GM19397 (cell line): Measurements from ENCODE around the gene RIPOR2.

Experiments used
- ATAC-seq: cut with Tn5 transposase; IDR thresholded peaks from one replicate; pipeline ENCODE4 v1.9.1; 2021; ENCODE audit warnings: mild to moderate bottlenecking, moderate library complexity; ENCODE audit not compliant: unreplicated experiment

Gene RIPOR2, protein sequence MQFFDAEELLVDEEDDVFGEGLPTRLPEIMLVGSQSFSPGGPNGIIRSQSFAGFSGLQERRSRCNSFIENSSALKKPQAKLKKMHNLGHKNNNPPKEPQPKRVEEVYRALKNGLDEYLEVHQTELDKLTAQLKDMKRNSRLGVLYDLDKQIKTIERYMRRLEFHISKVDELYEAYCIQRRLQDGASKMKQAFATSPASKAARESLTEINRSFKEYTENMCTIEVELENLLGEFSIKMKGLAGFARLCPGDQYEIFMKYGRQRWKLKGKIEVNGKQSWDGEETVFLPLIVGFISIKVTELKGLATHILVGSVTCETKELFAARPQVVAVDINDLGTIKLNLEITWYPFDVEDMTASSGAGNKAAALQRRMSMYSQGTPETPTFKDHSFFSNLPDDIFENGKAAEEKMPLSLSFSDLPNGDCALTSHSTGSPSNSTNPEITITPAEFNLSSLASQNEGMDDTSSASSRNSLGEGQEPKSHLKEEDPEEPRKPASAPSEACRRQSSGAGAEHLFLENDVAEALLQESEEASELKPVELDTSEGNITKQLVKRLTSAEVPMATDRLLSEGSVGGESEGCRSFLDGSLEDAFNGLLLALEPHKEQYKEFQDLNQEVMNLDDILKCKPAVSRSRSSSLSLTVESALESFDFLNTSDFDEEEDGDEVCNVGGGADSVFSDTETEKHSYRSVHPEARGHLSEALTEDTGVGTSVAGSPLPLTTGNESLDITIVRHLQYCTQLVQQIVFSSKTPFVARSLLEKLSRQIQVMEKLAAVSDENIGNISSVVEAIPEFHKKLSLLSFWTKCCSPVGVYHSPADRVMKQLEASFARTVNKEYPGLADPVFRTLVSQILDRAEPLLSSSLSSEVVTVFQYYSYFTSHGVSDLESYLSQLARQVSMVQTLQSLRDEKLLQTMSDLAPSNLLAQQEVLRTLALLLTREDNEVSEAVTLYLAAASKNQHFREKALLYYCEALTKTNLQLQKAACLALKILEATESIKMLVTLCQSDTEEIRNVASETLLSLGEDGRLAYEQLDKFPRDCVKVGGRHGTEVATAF

DNA sequence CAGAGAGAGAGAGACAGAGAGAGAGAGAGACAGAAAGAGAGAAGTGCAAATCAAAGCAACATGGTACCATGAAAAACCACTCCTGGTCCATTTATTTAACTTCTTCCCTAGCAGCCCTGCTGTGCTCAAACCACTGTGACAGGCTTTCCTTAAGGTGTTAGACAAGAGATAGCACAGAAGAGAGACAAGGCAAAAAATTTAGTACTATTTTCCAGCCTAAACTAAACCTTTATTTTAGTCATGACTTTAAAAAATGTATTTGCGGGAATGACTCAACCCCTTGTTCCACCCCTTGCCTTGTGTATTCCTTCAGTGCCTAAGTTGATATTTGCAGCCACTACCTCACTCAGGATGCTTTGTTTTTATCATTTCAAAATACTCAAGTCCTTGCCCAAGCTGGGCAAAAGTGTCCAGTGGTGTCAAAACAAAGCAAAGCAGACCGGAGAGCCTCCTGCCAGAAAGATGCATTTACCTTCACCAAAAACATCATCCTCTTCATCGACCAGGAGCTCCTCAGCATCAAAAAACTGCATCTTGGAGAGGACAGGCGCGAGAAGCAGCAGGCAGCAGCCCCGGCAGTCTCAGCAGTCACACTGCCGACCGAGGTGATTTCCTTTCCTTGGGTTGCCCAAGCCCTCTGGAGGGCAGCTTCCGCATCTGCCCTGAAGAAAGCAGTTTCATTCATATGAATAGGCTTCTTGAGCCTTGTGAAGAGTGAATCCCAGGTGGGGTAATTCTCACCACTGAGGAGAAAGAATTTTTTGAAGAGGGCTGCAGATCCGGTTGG is at the start of gene RIPOR2:
RIPOR2 (minus strand) TSS at position 595 of the 787 bp plus-strand sequence; CDS start at position 533, 62 bp downstream.
- peak; percentile 41 for ATAC-seq

DNA sequence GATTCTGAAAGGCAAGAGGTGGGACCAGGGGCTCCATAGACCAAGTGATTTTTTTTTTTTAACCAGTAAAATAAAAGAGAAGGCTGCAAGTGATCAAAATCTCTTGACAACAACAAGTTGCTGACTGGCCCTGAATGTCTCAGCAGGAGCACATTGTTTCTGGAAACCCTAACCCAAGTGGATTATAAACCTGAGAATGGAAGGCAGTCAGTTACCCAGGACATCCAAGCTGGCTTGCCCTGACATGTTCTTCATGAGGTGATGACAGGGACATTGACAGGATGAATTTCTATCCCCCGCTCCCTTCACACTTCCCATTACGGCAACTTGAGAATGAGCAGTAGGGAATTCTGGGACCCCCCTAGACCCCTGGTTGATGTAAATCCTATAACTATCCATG is 49.6 kb upstream of the RIPOR2 start:
- ATAC-seq, result no peak

DNA sequence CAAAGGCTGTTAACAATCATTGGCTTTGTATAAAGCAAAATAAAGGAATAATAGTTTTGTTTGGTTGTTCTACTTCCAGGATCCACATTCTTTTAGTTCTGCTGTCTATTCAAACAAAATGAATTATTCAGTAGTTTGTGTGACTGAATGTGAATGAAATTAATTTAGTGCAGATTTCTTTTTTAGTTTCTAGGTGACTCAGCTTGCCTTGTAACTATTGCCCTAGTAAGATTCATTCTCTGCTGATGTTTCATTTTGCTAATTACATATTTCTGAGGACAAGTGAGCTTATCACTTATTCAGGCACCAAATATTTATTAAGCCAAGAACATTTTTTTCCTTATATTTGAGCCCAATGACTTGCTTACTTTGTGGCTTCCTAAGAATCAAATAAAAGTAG is 46.5 kb upstream of the RIPOR2 start:
- no peak for ATAC-seq

DNA sequence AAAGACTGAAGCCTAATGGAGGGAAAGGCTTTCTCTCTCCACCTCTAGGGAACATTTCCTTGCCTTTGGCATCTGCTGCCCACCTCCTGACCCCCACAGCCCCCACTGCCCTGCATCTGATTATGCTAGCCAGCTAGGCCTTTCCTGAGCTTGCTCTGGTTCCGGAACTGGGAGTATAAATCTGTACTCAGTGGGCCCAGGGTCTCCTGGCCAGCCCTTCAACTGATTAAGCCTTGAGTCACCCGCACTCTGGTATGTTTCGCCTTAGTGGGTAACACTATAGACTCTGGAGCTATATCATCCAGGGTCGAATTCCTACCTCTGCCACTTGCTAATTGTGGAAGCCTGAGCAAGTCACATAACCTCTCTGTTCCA is 45.6 kb upstream of the RIPOR2 start:
- no peak for ATAC-seq

DNA sequence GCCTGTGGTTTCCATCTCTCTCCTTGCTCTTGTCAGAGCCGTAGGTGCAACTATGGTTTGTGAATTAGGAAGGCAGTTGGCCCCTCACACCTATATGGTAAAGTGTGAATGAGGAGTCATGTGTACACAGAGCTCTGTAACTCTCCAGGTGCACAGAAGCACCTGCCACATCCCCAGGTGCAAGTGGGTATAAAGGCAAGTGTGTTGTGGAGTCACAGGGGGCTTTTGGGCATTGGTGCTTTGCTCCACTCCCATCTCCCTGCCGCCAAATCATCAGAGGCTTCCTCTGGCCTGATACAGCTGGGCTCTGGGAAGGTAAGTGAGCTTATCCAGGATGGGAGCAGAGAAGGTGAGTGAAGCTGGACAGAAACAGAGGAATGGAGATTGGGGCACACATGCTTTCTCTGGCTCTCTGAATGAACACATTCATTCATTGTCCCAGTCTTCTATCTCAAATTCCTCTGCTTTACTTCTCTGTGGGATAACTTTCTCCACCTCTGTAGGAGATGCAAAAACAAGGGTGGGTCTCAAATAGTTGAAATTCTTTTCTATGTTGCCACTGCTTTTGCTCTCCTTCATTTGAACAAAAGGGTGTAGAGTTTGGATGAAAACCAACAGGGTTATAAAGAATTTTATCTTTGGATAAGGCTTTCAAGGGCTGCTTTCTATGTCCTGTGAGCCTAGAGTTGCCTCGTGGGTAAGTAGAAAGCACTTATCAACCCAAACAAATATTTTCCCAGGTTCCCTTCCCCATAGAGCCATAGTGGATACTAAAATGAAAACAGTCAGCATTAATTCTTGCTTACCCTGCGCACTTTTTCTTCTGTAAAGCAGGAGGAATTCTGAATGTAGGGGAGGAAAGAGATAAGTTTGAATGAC is 45.0 kb upstream of the RIPOR2 start:
- ATAC-seq, result no peak

DNA sequence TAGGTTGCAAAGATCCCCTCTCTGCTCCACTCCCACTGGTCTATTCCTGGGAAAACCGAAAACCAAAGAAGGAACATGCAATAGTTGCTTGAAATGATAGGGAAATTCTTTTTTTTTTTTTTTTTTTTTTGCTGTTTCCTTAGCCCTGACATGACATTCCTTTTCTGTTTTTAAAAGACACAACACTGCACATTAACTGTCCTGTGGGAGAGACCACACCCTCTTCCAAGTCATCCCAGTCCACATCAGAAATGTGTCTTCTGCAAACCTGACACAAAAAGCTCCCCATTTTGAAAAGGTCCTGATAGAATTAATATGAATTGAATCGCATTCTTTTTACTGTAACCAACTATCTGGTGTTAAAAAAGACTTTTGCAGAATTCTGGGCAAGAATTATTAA is 43.4 kb upstream of the RIPOR2 start:
- ATAC-seq, result no peak

DNA sequence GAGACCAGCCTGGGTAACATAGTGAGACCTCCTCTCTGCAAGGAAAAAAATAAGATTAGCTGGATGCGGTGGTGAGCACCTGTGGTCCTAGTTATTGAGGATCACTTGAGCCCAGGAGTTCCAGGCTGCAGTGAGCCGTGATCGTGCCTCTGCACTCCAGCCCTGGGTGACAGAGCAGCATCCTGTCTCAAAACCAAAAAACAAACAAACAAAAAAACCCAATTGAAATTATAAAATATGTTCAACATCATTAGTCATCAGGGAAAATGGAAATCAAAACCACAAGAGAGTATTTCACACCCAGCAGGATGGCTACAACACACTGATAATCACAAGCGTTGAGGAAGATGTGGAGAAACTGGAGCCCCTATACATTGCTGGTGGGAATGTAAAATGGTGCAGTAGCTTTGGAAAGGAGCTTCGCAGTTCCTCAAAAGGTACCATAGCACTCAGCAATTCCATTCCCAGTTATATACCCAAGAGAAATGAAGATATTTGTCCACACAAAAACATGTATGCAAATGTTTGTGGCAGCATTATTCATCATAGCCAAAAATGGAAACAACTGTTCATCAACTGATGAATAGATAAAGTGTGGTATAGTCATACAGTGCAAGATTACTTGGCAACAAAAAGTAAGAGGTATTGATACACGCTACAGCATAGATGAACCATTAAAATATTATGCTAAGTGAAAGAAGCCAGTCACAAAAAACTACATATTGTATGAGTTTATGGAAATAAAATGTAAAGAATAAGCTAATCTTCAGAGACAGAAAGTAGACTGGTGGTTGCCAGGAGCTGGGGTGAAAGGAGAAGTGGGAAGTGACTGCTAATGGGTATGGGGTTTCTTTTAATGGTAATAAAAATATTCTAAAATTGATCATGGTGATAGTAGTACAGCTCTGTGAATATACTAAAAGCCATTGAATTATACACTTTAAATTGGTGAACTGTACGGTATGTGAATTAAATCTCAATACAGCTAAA is 38.7 kb upstream of the RIPOR2 start:
- no peak for ATAC-seq

DNA sequence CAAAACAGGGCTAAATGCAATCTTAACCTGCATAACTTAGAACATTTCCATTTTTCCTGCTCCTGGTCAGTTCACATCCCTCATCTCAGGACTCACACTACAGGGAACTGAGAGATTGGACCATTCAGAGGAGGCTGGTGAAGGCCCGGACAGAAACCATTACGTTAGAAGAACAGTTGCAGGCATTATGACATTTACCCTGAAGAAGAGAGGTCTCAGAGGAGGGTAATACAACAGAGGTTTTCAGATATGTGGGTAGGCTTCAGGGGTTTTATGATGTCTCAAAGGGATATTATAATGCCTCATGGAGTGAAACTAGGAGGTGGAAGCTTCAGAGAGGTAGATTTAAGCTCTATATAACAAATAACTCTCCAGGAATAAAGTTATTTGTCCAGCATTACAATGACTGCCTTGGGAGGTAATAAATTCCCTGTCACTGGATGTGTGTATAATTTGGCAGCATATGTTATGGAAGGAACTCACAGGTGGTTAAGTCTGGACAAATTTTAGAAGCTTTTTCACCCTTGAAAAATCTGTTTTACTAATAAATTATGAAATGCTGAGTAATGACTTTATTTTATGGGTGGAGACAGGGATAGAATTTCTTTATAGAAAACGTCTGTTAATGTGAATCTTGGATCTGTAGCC is 36.7 kb upstream of the RIPOR2 start:
- no peak for ATAC-seq

DNA sequence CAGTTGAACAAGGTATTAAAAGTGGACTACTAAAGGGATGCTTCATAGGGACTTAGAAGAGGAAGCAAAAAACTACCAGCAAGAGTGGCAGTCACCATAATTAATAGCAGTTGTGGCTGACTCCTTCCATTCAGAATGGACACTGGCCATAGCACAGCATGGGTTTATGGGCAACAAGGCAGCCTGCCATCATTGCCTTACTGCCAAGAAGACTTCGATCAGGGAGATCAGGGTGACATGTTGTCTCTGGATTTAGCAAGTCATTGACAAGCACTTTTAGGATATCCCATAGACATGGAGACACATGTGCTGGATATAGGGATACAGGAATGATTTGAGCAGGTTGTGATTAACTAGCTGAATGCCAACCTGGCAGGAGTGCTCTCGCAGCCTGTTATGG is 35.3 kb upstream of the RIPOR2 start:
- no peak for ATAC-seq

DNA sequence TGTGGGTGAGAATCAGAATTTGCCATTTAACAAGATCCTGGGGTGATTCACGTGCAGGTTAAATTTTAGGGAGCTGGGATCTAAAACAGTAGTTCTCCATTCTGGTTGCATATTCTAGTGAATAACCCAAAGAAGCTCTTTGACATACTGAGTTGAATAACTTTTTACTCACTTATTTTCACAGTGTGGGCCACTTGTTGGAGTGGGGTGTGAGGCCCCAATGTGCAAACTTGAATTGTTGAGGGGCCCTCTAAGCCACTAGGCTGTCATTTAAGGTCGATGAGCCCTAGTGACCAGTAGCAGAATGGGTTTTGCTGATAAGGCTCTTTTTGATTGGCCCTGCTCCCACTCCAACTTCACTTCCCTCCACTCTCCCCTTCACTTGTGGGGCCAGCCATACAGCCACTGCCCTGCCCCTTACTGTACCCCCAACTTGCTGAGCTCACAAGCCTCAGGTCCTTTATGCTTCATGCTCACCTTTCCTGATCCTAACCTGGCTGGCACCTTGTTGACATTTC is 33.6 kb upstream of the RIPOR2 start:
- no peak for ATAC-seq

DNA sequence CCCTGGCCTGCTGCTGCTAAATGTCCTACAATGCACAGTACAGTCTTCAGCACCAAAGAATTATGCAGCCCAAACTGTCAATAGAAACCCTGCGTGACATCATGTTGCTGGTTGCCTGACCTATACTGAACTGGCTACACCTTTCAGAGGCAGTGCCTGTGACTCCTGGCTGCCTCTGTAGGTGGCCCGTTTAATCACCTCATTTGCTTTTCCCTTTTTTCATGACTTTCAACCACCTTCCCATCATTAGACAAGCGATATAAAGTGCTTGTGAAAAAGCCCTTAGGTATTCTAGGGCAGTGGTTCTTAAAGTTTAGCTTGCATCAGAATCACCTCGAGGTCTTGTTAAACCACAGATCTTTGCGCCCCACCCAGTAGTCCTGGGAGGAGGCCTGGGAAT is 33.0 kb upstream of the RIPOR2 start:
- no peak for ATAC-seq

DNA sequence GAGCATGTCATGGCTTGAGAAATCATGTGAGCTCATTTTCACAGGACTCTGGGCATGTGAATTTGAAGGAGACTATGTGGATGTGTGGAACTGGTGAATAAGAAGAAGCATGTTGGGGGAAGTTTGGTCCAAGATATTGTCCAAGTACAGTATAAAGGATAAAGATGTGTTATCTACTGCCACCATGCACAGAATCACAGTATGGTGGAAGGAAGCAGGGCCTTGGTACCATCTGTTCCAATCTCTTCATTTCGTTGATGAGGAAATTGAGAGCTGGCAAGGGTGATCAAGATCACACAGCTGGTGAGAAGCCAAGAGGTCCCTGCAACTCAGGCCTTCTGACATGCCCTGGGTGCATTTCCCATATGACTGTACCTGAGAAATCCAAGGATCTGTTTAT is 31.5 kb upstream of the RIPOR2 start:
- ATAC-seq, result no peak

DNA sequence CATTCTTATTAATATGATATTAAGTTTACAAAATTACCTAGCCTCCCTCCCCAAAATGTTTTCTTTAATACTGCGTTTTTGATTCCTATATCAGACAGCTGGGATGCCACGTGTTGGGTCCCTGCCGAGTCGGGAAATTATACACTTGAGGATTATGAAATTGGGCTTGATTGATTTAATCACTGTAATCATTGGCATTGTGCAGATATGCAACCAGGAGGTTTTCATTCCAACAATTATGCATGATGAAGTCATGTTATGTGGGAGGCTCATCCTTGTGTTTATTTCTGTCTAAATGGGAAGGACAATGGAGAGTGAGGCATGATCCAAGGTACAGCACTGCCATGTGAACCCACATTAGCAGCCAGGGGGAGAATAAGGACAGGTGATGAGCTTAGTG is 30.6 kb upstream of the RIPOR2 start:
- ATAC-seq, result no peak

DNA sequence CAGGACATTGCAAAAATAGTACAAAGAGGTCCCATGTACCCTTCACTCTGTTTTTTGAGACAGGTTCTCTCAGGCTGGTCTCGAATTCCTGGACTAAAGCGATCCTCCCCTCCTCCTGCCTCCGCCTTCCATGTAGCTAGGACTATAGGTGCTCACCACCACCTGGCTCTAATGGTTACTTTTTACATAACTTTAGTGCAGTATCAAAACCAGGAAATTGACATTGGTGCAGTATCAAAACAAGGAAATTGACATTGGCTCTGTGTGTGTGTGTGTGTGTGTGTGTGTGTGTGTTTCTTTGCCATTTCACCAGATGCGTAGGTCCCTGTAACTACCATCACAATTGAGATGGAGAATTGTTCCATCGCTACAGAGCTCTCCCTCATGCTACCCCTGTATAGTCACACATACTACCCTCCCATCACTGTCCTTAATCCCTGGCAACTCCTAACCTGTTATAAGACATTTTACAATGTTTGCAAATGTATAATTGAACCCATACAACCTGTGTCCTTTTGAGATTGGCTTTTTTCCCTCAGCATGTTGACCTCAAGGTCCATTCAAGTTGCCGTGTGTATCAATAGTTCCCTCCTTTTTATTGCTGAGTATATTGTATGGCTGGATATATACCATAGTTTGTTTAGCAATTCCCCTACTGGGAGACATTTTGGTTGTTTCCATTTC is 28.3 kb upstream of the RIPOR2 start:
- ATAC-seq, result no peak

DNA sequence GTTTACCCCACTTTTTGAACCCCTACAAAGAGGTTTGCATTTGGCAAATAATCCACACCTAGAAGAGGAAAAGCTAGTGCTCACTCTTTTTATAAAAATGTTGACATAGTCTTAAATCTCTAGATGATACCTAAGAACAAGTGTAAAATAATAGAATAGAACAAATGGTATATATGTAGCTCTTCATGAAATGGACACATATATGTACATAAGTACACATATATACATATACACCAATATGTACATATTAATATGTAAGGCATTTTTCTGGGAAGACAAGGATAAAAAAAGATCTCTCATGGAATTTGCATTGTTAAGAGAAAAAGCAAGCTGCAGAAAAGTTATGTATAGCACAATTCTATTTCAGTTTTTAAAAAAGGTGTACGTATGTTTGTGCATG is 27.6 kb upstream of the RIPOR2 start:
- ATAC-seq, result no peak

DNA sequence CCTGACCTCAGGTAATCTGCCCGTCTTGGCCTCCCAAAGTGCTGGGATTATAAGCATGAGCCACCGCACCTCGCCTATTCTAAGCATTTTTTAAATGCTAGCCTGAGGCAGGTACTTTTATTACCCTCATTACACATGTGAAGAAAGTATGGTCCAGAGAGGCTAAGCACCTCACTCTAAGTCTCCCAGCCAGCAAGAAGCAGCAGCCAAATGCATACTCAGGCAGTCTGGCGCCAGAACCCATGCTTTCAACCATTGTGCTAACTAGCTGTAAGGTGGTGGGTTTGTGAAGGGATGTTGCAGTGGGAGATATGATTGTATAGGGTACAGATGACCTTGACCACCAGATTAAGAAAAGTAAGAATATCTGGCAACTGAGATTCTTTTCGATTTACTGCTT is 26.1 kb upstream of the RIPOR2 start:
- no peak for ATAC-seq

DNA sequence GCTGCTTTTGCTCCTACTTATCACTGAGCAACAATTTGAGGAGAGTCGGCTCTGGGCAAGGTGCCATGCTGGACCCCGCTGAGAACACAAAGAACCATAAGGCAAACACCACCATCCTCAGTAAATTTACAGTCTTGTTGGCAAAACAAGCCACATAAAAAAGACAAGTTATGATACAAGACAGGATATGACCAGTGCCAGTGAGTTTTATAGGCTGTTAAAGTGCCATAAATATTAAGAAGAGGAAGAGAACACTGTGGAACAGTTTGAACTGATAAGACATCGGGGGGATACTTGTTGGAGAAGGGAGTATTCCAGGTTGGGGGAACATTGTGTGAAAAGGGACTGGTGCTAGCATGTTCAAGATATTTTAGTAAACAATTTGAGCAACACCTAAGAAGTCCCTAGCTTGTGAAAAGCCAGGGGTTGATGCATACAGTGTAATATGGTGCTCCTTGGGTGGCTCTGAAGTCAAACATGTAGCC is 25.3 kb upstream of the RIPOR2 start:
- ATAC-seq, result no peak
